Measurements from ENCODE around the gene LDB2.

GRCh38 chr4:16741287-16741686, 157.2 kb downstream of the LDB2 start:
- TF ChIP-seq CTCF (IDR thresholded peaks at IDR 0.05) = no peak
- TF ChIP-seq POLR2A (IDR thresholded peaks at IDR 0.05; ENCODE audit: low read depth) = no peak
